MV-4-11 (cell line): Measurements from ENCODE around the gene CRYBG2.
"Not testable (repeated sequence)": the region's sequence is repeated elsewhere in the genome, so short reads cannot be mapped to it uniquely, and the experiment has no call there.

ENCODE experiments used
- DNase-seq: peaks from one replicate; lab custom pipeline; 2025; lab: John Stamatoyannopoulos, UW

The CRYBG2 gene, protein sequence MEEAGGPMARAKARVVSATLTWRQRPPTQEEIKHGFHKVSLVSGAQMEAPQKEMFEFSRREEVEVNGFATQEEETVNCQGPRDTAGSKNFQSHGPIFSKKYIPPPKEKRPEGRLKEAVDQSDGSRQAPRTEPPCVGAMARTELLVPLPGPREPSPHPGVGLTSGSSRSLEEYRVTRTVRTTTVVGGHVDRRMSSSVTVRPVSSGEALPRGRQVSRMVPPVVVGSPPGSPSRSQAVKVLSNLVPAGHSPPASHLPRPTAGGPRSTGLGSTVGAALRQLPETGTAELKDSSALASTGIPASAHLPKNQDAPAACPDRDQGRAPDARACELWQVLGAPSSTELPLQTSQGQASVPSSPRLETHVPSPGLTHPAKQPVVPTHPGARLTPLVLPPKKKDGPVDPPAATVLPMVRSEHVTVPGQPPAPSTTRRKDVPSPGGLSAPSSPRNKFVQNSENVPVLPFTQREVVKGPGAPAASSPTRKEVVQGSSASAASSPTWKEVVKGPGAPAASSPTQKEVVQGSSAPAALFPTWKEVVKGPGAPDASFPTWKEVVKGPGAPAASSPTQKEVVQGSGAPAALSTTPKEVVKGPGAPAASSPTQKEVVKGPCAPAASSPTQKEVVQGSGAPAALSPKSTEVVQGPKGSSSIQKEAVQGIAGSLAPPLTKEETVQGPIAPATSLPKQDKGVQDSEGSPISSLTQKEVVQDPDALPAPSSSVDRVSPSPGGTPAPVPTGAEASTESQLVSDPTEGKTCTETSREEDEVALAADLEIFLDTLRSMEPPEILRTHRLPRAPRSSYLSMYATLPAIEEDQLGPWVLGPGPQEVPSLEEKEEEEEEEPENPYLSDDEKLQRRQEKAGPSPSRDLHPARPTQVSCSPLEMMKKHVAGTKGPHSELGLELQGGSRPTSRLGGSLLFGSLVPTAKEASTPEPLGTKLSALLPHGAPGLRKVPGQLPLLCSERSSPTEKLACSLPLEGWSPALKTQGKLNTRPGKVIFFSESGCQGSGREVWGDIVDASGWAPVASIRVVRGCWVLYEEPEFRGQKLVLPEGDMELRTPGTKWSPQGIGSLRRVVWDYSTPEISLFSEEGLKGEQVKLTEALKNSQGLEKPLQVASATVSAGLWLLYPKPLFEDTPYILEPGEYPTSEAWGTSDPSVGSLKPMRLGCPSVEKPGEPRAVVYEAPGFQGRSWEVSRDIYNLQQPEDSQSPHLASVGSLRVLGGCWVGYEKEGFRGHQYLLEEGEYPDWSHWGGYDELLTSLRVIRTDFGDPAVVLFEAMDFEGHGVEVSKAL (N-terminal part only)

DNA sequence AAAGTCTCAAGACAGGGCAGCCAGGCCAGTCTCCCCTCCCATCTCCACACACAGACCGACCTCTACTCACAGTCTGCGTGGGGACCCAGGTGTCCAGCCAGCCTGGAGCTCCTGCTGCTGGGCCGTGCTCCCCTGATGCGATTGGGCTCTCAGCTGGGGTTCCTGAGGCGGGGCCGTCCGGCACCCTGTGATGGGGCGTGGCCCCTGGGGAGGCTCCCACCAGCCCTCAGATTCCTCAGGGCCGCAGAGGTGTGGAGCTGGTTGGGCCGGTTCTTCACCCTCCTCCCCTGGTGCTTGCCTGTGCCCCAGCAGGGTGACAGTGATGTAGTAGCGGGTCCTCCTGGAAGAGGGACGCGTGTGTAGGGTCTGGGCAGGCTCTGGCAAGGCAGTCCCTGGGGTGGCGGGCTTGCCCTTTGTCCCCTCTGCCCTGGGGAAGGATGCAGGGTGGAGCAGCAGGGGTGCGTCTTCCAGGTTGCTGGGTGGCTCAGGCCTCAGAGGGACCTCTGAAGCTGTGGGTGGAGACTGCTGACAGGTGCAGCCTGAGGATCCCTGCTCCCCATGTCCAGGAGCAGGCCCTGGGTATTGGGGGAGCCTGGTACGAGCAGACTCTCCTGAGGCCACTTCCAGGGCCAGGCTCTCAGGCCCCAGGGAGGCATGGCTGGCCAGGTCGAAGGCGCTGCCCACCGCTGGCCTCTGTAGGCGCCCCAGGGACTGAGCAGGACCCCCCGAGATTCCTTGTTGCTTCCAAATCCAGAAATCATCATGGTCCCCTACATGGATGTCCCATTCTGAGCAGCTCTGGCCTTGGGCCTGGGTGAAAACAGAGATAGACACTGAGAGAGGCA, at the start of gene CRYBG2:
Gene CRYBG2 (minus strand): TSS at position 155 of the 845 bp plus-strand sequence. CDS start 7,473 bp downstream, outside the sequence.
- no peak for DNase-seq

DNA sequence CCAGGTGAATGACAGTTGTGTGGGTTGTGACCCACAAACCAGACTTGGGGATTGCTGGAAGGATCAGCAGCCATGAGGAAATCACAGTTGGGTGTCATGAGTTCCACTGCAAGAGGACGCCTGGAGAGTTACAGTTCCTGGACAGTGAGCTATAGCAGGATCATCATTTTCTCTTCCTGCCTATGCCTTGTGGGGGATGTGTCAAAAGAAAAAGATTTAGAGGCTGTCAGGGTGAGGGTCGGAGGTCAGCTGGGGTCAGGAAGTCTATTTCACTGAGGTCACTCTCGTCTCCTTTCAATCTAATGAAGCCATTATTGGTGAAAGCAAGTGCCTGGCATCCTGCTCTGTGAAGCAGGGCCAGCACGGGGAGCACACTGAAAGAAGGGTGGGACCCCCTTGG, 49.7 kb upstream of the CRYBG2 start:
- no peak for DNase-seq

DNA sequence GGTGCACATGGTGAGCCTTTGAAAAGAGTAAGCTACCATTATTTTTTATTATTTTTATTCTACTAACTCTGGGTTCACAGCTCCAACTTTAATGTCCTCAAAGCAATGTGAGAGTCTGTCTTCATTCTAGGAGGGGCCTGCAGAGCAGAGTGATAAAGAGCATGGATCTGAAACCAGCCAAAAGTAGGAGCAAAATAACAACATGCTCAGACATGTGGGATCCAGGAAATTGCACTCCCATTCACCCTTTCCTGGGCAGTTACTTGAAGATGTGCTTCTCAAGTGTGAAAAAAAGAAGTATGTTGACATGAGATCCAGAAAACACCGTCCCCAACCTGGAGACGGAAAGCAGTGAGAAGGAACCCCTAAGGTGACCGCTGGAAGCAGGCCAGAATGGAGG, 48.0 kb upstream of the CRYBG2 start:
- DNase-seq, result no peak

DNA sequence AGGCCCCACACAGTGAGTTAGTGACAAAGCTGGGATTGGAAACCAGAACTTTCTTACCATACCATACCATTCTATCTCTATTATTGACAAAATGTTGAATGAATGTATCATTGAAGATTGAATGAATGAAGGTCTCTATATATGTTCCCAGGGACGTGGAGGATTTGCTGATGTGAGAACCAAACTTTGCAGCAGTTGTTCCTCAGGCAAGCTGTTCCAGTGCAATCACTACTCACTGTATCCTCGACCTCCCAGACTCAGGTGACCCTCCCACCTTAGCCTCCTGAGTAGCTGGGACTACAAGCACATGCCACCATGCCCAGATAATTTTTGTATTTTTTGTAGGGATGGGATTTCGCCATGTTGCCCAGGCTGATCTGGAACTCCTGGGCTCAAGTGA, 45.1 kb upstream of the CRYBG2 start:
- no peak for DNase-seq

DNA sequence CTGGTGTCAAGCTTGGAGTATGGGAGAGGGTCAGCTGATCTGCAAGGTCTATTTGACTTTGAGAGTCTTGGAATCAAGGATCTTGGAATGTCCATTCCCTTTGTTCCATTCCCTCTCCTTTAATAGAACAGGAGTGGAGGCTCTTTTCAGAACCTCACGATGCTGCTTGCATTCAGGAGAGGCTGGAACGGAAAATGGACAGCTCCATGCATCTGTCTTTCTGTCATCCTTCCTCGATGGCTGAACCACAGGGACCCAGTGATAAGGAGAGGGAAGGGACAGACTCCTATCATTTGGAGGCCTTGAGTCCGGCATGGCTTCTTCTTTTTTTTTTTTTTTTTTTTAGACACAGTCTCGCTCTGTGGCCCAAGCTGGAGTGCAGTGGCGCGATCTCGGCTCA, 41.8 kb upstream of the CRYBG2 start:
- DNase-seq, result no peak

DNA sequence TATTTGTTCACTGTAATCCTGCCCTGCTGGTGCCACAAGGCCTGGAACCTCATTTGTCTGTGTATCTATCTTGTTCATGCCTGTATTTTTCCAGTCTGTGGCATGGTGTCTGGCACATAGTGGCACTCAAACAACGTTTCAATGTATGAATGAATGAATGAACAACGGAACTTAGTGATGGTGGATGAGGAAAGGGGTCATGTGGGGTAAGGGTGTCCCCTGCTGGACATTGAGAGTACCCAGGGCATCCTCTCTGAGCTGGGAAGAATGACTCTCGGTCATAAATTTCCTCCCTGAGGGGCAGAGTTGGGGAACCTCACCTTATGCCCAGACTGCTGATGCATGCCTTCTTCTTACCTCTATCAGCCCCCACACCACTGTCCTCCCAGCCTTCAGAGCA, 37.5 kb upstream of the CRYBG2 start:
- DNase-seq, result peak; percentile 62

DNA sequence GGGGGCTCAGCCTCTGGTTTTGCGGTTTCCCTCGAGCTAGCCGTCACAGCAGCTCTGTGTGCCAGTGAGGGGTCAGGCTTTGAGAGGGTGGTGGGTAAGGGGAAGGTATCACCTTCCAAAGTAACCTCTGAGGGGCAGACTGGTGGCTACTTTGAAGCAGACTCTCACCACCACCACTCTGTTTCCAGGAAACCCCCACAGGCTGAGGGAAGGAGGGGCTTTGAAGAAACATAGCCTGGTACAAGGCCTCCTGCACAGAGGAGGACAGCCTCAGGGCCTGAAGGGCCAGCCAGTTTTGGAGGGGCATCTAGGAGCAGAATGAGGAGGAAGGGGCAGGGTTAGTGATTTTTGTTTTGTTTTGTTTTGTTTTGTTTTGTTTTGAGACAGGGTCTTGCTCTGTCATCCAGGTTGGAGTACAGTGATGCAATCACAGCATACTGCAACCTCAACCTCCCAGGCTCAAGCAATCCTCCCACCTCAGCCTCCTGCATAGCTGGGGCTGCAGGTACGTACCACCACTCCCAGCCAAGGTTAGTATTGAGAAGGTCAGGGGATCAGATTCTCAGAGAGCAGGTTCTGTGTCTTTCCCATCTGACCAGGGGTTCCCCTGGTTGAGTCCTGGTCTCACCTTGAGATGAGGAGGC, 35.8 kb upstream of the CRYBG2 start:
- no peak for DNase-seq

DNA sequence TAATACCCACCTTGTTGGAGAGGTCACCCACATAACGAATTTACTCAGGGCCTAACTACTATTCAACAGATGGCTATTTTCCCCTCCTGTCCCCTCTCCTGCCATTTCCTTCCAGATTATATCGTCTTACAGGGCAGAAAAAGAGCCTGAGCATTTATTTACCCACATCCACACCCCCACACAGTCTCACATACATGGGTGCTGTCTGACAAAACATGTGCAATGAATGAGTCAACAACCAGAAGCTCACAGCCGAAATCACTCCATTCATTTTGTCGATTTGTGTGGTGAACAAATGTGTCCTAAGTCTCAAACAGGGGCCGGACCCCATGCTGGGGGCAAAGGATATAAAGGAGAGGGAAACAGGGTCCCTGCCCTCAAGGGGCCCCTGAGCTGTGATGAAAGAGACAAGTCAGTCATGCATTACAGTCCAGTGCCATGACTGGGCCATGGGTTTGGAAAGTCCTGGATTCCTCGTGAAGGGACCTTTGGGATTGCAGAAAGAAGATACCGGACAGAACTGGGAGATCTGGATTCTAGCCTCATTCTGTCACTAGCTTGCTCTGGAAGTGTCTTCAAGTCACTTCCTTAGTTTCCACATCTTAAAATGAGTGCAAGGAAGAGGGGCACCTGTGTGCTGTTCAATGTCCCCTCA, 35.0 kb upstream of the CRYBG2 start:
- DNase-seq, result peak; percentile 14

DNA sequence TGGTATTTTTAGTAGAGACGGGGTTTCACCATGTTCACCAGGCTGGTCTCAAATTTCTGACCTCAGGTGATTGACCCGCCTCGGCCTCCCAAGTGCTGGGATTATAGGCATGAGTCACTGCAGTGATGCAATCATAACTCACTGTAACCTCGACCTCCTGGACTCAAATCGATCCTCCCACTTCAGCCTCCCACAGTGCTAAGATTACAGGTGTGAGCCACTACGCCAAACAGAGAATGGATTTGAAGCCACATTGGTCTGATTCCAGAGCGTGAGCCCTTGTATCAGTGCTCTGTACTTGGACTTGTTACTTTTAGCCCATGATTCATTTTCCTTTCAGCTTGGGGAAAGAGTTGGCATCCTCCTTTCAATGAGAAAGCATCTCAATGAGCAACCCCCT, 33.5 kb upstream of the CRYBG2 start:
- peak; percentile 61 for DNase-seq

DNA sequence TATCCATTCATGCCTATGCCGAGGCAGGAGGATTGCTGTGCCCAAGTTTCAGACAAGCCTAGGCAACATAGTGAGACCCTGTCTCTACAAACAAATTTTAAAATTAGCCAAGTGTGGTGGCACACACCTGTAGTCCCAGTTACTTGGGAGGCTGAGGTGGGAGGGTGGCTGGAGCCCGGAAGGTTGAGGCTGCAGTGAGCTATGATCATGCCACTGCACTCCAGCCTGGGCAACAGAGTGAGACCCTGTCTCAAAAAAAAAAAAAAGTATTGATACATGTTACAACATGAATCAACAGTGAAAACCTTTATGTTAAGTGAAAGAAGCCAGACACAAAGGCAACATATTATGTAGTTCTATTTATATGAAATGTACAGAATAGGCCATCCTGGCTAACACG, 31.1 kb upstream of the CRYBG2 start:
- DNase-seq, result not testable (repeated sequence)

DNA sequence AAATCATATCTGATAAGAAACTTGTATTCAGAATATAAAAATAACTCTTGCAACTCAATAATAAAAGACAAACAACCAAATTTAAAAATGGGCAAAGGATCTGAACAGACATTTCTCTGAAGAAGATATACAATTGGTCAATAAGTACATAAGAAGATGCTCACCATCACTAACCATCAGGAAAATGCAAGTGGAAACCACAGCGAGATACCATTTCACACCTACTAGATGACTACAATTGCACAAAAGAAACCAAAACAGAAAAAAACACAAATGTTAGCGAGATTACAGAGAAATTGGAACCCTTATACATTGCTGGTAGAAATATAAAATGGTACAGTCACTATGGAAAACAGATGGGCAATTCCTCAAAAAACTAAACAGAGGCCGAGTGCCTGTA, 30.1 kb upstream of the CRYBG2 start:
- DNase-seq, result no peak

DNA sequence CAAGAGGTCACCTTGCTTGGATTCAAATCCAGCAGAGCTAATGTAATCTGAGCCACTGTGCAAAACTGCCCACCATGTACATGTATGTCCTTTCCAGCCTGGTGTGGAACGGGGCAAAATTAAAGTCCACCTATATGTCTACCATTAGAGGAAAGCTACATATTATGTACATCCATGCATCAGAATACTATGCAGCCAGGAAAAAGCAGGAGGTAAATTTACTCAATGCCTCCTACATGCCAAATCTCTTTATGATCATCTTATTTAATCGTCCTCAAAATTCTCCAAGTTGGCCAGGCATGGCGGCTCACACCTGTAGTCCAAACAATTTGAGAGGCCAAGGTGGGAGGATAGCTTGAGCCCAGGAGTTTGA, 24.9 kb upstream of the CRYBG2 start:
- DNase-seq, result no peak

DNA sequence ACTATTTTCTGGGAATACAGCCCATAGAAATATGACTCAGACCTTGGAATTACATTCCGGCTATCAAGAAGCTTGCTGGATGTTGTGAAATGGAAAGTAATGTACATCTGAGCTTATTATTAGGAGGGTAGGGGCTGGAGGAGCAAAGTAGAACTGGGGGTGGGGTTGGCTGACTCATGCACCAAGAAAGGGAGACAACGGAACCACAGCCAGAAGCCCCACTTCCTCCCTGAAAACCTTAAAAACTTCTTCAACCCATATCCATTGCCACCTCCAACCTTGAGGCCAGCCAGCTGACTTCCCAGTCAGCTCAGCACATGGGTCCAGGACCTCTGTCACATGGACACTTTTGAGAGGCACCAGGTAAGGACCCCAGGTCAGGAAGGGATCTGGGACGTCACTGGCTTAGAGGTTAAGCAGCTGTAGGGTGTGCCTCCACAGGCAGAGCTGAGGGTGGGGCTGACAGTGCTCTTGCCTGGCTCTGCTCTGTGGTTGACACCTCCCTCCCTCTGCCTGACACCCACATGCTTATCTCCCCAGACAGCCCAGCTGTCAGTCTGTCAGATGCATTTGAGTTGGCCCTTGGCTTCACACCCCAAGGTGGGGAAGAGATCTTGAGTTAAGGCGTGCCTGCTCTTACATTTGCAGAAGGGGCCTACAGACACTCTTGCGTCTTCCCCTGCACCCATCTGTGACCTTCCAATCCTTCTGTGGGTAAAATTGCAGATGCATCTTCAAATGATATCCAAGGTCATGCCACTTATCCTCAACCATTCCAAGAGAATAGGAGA, 24.4 kb upstream of the CRYBG2 start:
- peak; percentile 93 for DNase-seq

DNA sequence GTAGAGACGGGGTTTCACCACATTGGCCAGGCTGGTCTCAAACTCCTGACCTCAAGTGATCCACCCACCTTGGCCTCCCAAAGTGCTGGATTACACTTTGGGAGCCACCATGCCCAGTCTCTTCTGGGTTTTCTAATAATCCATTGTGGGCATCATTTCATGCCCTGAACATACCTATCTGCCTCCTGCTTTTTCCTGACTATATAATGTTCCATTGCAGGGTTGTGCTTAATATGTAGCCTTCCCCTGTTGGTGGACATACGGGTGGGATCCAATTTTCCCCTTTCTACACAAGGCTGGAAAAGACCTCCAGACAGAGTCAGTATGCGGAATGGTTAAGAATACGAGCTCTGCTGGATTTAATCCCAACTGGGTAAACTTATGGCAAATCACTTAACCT, 22.1 kb upstream of the CRYBG2 start:
- no peak for DNase-seq

DNA sequence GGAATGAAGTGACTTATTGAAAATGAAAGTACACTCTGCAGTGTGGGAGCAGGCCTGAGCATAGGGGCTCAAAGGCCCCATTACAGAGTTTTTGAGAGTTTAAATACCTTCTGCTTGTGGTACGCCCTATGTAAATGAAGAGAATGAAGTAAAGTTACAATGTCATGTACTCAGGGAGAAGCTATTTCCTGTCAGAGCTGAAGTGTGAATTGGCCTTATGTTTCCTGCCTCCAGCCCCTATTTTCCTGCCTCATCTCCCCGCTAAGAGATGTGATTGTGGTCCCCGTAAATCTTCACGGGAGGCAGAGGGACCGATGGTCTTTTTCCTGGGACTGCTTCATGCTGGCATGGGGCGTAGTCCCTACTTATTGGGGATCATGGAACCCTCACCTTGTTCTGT, 21.2 kb upstream of the CRYBG2 start:
- DNase-seq, result no peak

DNA sequence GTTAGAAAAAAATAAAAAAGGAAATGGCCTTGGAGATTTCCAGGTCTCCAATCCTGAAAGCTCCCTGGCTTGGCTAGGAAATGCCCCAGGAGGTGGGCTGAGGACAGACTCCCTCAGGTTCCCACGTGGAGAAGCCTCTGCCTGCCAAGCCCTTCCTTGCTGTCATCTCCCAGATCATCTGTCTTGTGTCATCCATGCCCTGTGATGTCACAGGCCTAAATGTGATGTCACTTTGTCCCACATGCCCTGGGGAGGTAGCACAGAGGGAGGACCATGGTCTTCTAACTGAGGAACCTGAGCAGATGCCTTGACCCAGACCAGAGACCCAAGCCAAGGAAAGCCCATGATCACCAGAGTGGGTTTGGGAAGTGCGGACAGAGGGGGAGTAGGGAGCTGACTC, 20.4 kb upstream of the CRYBG2 start:
- DNase-seq, result not testable (repeated sequence)

DNA sequence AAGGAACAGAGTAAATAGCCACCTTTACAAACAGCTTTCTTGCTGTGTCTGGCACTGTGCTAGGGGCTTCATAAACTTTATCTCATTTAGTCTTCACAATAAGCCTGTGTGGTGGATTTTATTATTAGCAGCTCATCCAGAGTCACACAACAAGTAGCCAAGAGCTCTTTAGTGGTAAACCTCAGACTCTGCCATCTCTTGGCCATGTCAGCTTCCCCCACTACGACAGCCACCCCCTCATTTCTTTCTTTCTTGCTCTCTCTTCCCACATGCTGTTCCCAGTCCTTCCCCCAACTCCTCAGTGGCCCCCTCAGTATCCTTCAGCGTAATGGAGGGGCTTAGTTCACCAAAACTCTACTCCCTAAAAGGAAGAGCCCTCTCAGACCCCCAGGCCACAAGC, 19.9 kb upstream of the CRYBG2 start:
- DNase-seq, result peak; percentile 30

DNA sequence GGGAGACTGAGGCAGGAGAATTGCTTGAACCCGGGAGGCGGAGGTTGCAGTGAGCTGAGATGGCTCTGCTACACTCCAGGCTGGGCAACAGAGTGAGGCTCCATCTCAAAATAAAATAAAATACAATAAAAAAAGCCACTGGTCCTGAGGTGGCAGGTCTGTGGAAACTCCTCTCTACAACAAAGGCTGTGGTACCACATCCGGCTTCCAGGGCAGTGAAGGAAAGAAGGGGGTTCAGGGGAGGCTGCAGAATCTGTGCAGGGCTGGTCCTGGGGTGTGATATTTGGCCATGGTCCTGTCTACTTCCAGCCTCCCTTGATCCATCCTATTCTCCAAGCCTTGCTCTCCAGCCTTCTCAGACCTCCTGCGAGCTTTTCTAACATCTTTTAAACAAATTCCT, 19.4 kb upstream of the CRYBG2 start:
- DNase-seq, result no peak

DNA sequence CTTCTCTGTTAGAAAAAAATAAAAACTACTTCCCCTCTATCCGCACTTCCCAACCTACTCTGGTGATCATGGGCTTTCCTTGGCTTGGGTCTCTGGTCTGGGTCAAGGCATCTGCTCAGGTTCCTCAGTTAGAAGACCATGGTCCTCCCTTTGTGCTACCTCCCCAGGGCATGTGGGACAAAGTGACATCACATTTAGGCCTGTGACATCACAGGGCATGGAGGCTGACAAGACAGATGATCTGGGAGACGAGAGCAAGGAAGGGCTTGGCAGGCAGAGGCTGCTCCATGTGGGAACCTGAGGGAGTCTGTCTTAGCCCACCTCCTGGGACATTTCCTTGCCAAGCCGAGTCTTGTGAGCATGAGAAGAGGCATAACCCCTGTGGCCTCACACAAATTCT, 18.7 kb upstream of the CRYBG2 start, which contains the start of gene ZNF683:
Gene ZNF683 (minus strand): TSS at position 140 of the 400 bp plus-strand sequence. CDS start 4,179 bp downstream, outside the sequence.
- not testable (repeated sequence) for DNase-seq
